Endothelial cell (in vitro differentiated cells): ENCODE data around the gene SNRPA1. TPM values are rescaled to one million over a fixed set of nuclear protein-coding genes. Genes with fewer than 3 reads are reported as not detected.

ENCODE experiments used
- DNase-seq: peaks from one replicate; pipeline ENCODE4 v3.0.0; 2021; ENCODE audit warnings: low spot score
- H3K27ac Mint-ChIP-seq: one replicate; pipeline ENCODE4 v1.8.0; 2021; ENCODE audit warnings: mixed read lengths, inconsistent platforms; ENCODE audit not compliant: unreplicated experiment
- H3K27me3 Mint-ChIP-seq: one replicate; pipeline ENCODE4 v1.8.0; 2021; ENCODE audit warnings: mild to moderate bottlenecking, moderate library complexity, mixed read lengths, inconsistent platforms; ENCODE audit not compliant: unreplicated experiment
- H3K36me3 Mint-ChIP-seq: one replicate; pipeline ENCODE4 v1.8.0; 2021; ENCODE audit warnings: mild to moderate bottlenecking, low read depth, mixed read lengths, inconsistent platforms; ENCODE audit not compliant: unreplicated experiment
- H3K4me1 Mint-ChIP-seq: one replicate; pipeline ENCODE4 v1.8.0; 2021; ENCODE audit warnings: mild to moderate bottlenecking, mixed read lengths, inconsistent platforms; ENCODE audit not compliant: unreplicated experiment
- H3K4me3 Mint-ChIP-seq: one replicate; pipeline ENCODE4 v1.8.0; 2021; ENCODE audit warnings: mild to moderate bottlenecking, mixed read lengths, inconsistent platforms; ENCODE audit not compliant: unreplicated experiment
- H3K9me3 Mint-ChIP-seq: one replicate; pipeline ENCODE4 v1.8.0; 2021; ENCODE audit warnings: mixed read lengths, inconsistent platforms; ENCODE audit not compliant: unreplicated experiment
- total RNA-seq: library from RNA; stranded (reverse); fragmentation: NEBNext Ultra II Directional; extraction: Animal tissue kit (Norgen Biotek cat#: 25700); gene quantifications from one replicate; pipeline ENCODE4 v1.2.1, GENCODE V29; 2021; ENCODE audit not compliant: unreplicated experiment
- TF ChIP-seq, protein P1 (sequence below): fragments of 200-600 bp; sonication (generic); IDR thresholded peaks from one replicate; pipeline ENCODE4 v1.5.0; 2021; ENCODE audit warnings: antibody characterized with exemption; ENCODE audit not compliant: unreplicated experiment

Gene SNRPA1
- total RNA-seq, 1 donor from 2014 or later, result 62.2 TPM

DNA sequence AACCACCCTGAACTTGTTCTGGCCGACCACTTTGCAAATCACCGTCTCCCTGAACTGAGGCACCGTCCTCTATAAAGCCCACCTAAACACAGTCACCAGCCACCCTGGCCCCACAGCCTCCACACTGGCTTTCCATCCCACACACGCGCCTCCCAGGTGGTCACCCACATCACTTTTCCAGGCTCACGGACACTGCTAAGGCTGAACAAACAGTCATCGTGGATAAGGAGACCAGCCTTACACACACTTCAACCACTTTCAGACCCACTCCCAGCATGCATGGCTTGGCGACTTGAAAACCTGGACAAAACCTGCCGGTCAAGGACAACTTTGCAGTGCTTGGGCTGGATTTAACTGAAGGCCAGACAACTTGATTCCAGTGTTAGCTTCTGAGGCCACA, 51.6 kb downstream of the SNRPA1 start:
- DNase-seq, result no peak
- H3K27me3 Mint-ChIP-seq, result peaks cover 1% of the 10 kb centered on the region
- H3K4me1 Mint-ChIP-seq, result peaks cover 22% of the 10 kb centered on the region
- TF ChIP-seq, protein P1, sequence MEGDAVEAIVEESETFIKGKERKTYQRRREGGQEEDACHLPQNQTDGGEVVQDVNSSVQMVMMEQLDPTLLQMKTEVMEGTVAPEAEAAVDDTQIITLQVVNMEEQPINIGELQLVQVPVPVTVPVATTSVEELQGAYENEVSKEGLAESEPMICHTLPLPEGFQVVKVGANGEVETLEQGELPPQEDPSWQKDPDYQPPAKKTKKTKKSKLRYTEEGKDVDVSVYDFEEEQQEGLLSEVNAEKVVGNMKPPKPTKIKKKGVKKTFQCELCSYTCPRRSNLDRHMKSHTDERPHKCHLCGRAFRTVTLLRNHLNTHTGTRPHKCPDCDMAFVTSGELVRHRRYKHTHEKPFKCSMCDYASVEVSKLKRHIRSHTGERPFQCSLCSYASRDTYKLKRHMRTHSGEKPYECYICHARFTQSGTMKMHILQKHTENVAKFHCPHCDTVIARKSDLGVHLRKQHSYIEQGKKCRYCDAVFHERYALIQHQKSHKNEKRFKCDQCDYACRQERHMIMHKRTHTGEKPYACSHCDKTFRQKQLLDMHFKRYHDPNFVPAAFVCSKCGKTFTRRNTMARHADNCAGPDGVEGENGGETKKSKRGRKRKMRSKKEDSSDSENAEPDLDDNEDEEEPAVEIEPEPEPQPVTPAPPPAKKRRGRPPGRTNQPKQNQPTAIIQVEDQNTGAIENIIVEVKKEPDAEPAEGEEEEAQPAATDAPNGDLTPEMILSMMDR, result no peak
- H3K36me3 Mint-ChIP-seq, result no peaks in the 10 kb centered on the region
- H3K27ac Mint-ChIP-seq, result no peak overlapping the region
- no peaks in the 10 kb centered on the region for H3K9me3 Mint-ChIP-seq
- no peak overlapping the region for H3K4me3 Mint-ChIP-seq

- Mint-ChIP-seq H3K4me1 (peaks cover 22% of the 10 kb centered on the region), H3K27me3 (peaks cover 1% of the 10 kb centered on the region), H3K9me3 (no peaks in the 10 kb centered on the region), H3K4me3 (no peak overlapping the region), H3K36me3 (no peaks in the 10 kb centered on the region), H3K27ac (no peak overlapping the region)
- TF ChIP-seq, protein P1, result no peak
- DNase-seq, result no peak
These were observed 52.1 kb downstream of the SNRPA1 start for GRCh38 chr15:101242999-101243336.

DNA sequence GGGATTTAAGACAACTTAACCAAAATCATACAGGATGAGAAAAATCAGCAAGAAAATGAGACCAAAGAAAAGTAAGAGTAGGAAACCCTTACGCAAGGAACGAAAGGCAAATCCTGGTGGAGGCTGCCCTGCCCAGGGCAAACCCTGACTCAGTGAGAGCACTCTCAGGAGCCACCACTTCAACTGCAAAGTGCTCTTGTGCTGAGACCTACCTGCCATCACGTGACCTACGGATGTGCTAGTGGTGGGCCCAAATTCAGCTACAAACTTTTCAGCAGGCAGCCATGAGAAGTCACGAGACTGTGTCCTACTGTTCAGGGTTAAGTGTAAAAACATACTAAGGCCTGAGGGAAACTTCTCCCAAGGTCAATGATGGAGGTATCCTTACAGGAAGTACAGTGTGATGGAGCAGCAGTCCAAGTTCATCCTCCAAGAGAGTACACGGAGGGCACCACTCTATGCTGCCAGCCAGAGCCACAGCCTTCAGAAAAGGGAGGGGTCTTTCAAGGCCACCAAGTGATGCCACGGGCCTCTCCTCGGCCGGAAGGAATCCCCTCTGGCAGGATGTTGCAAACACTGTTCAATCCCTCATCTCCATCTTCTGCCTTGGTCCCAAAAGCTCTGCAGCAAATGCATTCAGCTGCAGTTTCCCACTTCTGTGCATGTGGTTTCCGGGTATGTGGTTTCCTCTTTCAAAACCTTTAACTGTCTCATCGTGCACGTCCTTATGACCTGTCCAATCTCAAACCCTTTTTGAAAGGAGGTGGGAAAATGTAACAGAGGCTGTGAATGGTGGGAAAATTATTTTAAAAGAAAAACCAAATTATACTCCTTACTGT, 52.7 kb downstream of the SNRPA1 start:
- Mint-ChIP-seq H3K27me3 (peaks cover 1% of the 10 kb centered on the region), H3K4me1 (peaks cover 22% of the 10 kb centered on the region), H3K27ac (no peak overlapping the region), H3K4me3 (no peak overlapping the region), H3K36me3 (no peaks in the 10 kb centered on the region), H3K9me3 (no peaks in the 10 kb centered on the region)
- DNase-seq, result no peak
- TF ChIP-seq, protein P1, result no peak

- TF ChIP-seq, protein P1, result no peak
- DNase-seq, result no peak
- Mint-ChIP-seq H3K4me1 (peaks cover 22% of the 10 kb centered on the region), H3K27ac (no peak overlapping the region), H3K36me3 (no peaks in the 10 kb centered on the region), H3K4me3 (no peak overlapping the region), H3K27me3 (peaks cover 1% of the 10 kb centered on the region), H3K9me3 (no peaks in the 10 kb centered on the region)
These were observed 54.7 kb downstream of the SNRPA1 start for GRCh38 chr15:101240358-101240757.

DNA sequence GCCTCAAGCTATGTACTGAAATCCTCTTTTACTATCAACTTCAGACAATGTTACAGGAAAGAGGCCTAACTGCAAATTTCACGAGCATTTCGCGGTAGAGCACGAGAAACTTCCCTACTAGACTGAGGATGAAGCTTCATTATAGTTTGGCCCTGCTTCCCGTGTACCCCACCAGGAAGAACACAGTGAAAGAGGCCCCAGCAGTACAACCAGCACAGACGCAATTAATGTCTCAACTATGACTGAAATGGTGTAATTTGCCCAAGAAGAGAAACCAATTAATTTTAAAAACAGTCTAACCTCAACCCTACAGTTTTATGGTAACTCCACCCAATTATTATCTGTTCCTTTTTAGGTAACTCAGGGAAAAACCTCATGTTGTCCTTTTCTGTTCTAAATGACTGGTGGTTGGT, 55.3 kb downstream of the SNRPA1 start:
- Mint-ChIP-seq H3K27me3 (no peaks in the 10 kb centered on the region), H3K36me3 (no peaks in the 10 kb centered on the region), H3K9me3 (no peaks in the 10 kb centered on the region), H3K27ac (no peak overlapping the region), H3K4me3 (no peak overlapping the region), H3K4me1 (peaks cover 18% of the 10 kb centered on the region)
- TF ChIP-seq, protein P1, result no peak
- no peak for DNase-seq
